Measurements from ENCODE around the gene ZNF324. TPM values are rescaled to one million over a fixed set of nuclear protein-coding genes. Genes with fewer than 3 reads are reported as not detected.

Gene ZNF324
- total and polyA plus RNA-seq, 2 of the 8 experiments (the other 6 are each of a cell fraction or from before 2014, with no cell fraction given): 5.1 to 5.8 TPM

GRCh38 chr19:58509731-58510083 is 42.8 kb downstream of the ZNF324 start:
- no peak overlapping the region for H2BK5ac ChIP-seq (ENCODE audit: low read depth, low read length)
- H2AK5ac ChIP-seq (ENCODE audit: low read depth, low read length): no peak overlapping the region
- WGBS, 2 experiments (ENCODE audit: extremely low coverage in 1 of 2, insufficient coverage in 1 of 2, insufficient read length in 1 of 2, insufficient replicate concordance in 2 of 2, low coverage in 1 of 2, low lambda C conversion rate in 2 of 2, missing lambda C conversion rate in 1 of 2): 90% methylated on average over 11 of the region's 11 CpGs; no CpG with 5 or more reads in 1 of the 2 experiments
- no peak overlapping the region for H3K4ac ChIP-seq (replicated peaks; ENCODE audit: insufficient read length, low read depth, low read length)
- H3K4me2 ChIP-seq (ENCODE audit: insufficient read depth in 1 of 2, low read depth in 2 of 2, low read length in 2 of 2): no peak overlapping the region
- H3K36me3 ChIP-seq (ENCODE audit: control insufficient read depth in 2 of 4, insufficient read depth in 4 of 4, low read length in 3 of 4): no peaks in the 10 kb centered on the region
- H3K18ac ChIP-seq (ENCODE audit: extremely low read depth, low read length): no peak overlapping the region
- CTCF ChIA-PET (ENCODE audit: partially characterized antibody): interaction anchor here (1.0 kb wide), 1 partner anchor 9 kb away, joined by 3 read pairs; no protein-coding TSS in a partner anchor
- no peak overlapping the region for H4K91ac ChIP-seq (replicated peaks; ENCODE audit: insufficient read length, low read length)
- no peak overlapping the region for H3K27ac ChIP-seq (ENCODE audit: low read depth, low read length)
- DNase-seq (ENCODE audit: low read depth in 1 of 2, low spot score in 2 of 2) (no peak), FAIRE-seq (no peak)
- H2BK15ac ChIP-seq (ENCODE audit: low read length): no peak overlapping the region
- H2BK120ac ChIP-seq (replicated peaks; ENCODE audit: low read depth, low read length): no peak overlapping the region
- no peak overlapping the region for H2AFZ ChIP-seq (ENCODE audit: low read length)
- H3K9ac ChIP-seq (replicated peaks in 1 of 4; ENCODE audit: extremely low read depth in 1 of 4, low read depth in 3 of 4, low read length in 3 of 4): no peak overlapping the region
- H3K14ac ChIP-seq (ENCODE audit: insufficient read length): no peak overlapping the region
- peaks cover 4% of the 10 kb centered on the region; the same call in 1 of the 2 replicates for H3K23me2 ChIP-seq (ENCODE audit: low read depth, low read length)
- no peaks in the 10 kb centered on the region; a peak in 1 of 4 replicates for H3K9me3 ChIP-seq (ENCODE audit: insufficient read depth in 2 of 2, low read depth in 1 of 2, low read length in 1 of 2)
- H3K4me3 ChIP-seq (ENCODE audit: extremely low read depth in 1 of 4, insufficient read depth in 2 of 4, low read depth in 3 of 4, low read length in 4 of 4): no peak overlapping the region
- no peaks in the 10 kb centered on the region for H4K20me1 ChIP-seq (replicated peaks in 1 of 2; ENCODE audit: control insufficient read depth in 1 of 2, insufficient read depth in 2 of 2, low read length in 2 of 2)
- no peak overlapping the region for H2BK12ac ChIP-seq (ENCODE audit: low read depth, low read length)
- H3K27me3 ChIP-seq (replicated peaks in 1 of 4; ENCODE audit: control insufficient read depth in 3 of 4, extremely low read depth in 1 of 4, insufficient read depth in 3 of 4, low read length in 3 of 4): no peaks in the 10 kb centered on the region
- peaks cover 2% of the 10 kb centered on the region; the same call in 1 of the 2 replicates for H3K79me1 ChIP-seq (ENCODE audit: low read depth, low read length)
- no peak overlapping the region for H4K5ac ChIP-seq (ENCODE audit: insufficient read length, low read depth, low read length)
- POLR2A ChIA-PET (ENCODE audit: partially characterized antibody): interaction anchor here (1.0 to 21.3 kb wide), 4 partner anchors 8 to 39 kb away, joined by 3 to 650 read pairs (median 4); partner anchors contain the start of genes CHMP2A and TRIM28
- H2BK20ac ChIP-seq (ENCODE audit: low read length): no peak overlapping the region
- H4K8ac ChIP-seq (ENCODE audit: extremely low read depth, insufficient read depth, low read length): no peak overlapping the region; the same call in 1 of the 2 replicates
- peaks cover 0 to 6% (median 5%) of the 10 kb centered on the region in 4 experiments; a peak in 6 of 7 replicates for H3K4me1 ChIP-seq (replicated peaks in 1 of 4; ENCODE audit: control insufficient read depth in 3 of 4, insufficient read depth in 4 of 4, low read length in 3 of 4)
- H3K23ac ChIP-seq (ENCODE audit: insufficient read length): no peak overlapping the region
- H3K56ac ChIP-seq (replicated peaks; ENCODE audit: insufficient read length, low read depth, low read length): no peak overlapping the region
- H3K79me2 ChIP-seq (ENCODE audit: control insufficient read depth in 1 of 2, insufficient read depth in 2 of 2, low read length in 2 of 2): peaks cover 0 to 2% of the 10 kb centered on the region in 2 experiments; a peak in 1 of 4 replicates
- no peak for TF ChIP-seq USF2 (IDR thresholded peaks at IDR 0.05; ENCODE audit: low read length)
- no peak for TF ChIP-seq KDM4A (IDR thresholded peaks at IDR 0.05; ENCODE audit: low read depth, low read length, severe bottlenecking)
- no peak for TF ChIP-seq CEBPB (IDR thresholded peaks at IDR 0.05; ENCODE audit: low read depth, low read length)
